Inflammatory macrophage treated with lipopolysaccharide for 1 hour (primary cell): Measurements from ENCODE around the gene CHRNB4.
A peak's percentile ranks its signal among the peaks of the same experiment; 100 is the strongest.

Source experiments
- DNase-seq, 2 donors: peaks; one replicate each; pipeline ENCODE4 v3.0.0-alpha.2; 2020 to 2022

Gene CHRNB4

DNA sequence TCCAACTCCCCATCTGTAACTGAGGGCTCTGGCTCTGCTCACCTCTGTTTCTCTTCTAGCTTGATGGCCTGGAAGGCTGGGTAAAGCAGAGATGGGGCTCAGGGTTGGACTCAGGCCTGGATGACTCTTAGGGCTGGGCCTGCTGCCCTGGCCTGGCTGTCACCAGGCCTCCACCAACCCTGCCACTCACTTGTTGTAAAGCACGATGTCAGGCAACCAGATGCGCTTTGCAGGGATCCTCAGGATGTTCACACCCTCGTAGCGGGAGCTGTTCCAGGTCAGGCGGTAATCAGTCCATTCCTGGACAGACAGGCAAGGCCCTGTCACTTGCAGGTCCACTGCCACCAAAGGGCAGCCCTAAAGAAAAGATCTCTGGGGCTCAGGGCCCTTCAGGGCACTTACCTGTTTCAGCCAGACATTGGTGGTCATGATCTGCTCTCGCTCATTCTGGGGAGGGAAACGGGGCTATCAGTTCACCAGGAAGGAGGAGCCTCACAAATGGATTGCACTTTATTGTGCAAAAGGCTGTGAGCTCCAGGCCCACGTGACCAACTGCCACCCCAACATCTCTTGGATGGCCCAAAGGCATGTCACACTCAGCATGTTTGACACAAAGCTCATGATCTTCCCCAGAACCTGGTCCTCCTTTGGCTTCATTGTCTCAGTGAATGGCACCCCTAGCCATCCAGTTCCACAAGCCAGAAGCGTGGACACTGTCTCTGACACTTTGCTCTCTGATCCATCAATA lies 9.9 kb downstream of the CHRNB4 start:
- DNase-seq, result no peak

DNA sequence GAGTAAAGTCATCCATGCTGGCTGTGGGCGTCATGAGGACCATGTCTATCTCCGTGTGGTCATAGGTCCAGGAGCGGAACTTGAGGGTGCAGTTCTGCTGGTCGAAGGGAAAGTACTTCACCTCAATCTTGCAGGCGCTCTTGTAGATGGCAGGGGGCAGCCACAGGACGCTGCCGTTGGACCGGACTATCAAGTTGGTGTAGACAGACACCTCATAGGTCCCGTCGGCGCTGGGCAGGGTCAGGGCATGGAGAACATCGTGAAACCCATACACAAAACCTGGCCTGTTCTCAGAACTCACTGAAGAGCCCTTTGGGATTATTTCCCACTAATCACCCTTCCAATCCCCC lies 11.3 kb downstream of the CHRNB4 start:
- DNase-seq, result no peak

DNA sequence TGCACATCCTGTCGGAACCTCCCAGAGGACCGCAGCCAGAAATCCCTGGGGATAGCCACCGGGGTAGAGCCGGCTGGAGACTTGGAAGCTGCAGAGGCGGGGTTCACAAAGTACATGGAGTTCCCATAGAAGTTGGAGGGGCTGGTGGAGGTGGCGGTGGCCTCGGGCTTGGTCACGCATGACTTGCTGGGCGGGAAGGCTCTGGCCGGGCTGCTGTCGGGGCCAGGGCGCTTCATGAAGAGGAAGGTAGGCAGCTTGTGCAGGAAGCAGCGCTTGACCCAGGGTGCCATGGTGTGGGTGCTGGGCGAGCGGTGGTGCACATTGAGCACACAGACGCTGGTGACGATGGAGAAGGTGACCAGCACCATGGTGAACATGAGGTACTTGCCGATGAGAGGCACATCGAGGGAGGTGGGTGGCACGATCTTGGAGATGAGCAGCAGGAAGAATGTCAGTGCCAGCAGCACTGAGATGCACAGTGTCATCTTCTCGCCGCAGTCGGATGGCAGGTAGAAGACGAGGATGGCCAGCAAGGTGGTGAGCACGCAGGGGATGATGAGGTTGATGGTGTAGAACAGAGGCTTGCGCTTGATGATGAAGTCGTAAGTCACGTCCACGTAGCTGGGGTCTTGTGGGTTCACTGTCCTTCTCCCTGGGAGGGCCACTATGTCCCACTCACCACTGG lies 11.8 kb downstream of the CHRNB4 start:
- DNase-seq, result no peak

DNA sequence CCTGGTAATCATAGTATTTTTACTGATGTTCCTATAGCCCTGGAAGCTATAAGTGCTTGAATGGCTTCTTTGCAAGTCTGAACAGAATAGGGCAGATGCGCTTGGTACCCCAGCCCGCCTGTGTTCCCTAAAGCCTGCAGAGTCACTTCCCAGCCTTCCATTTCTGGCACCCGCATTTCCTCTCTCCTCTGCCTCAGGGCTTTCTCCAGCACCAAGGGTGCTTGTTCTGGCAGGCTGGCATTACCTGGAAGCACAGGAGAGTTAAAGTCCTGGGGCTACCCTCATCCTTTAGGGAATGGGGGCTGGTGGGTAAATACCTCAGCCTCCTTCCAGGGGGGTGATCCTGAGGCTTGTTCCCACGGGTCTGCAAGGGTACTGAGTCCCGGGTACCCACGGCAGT lies 12.8 kb downstream of the CHRNB4 start:
- DNase-seq, result no peak

DNA sequence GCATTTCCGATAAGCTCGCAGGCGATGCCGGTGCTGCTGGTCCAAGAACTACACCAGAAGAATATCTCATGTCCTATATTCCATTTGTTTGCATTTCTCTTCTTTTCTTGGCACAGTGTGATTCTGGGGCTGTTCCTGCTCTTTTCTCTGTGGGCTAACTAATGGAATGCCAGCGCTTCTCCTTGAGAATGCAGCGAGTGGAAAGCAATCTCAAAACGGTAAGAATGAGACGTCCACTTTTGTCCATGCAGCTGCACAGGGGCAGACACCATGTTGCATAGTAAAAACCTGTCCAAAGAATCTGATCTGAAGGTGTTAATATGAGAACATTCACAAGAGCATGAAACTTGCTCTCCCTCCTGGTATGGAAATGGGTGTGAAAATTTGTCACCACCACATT lies 13.7 kb downstream of the CHRNB4 start:
- DNase-seq, result no peak

DNA sequence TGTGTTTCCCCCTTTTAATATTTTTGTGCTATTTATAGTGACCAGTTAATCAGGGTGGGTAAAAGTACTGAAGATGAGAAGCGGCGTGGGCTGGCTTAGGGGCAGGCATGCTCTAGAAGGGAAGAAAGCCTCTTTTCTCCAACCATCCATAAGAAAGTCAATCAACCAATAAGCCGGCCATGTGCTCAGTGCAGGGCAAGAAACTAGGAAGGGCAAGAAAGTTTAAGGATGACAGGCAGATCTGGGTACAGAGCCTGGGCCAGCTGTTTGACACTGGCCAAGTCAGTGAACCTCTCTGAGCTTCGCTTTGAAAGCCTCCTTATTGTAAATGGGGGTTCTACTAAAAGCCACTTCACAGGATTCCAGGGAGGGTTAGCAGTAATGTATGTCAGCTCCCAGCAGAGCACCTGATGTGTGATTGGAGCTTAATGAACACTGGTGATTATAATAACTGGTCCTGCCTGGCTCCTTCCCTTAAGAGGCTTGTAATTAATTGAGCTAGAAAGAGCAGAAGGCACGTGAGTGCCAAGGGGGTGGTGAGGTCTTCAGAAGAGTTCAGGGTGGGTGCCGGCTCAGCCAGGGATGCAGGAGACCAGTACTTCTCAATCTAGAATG lies 14.5 kb downstream of the CHRNB4 start:
- no peak for DNase-seq

DNA sequence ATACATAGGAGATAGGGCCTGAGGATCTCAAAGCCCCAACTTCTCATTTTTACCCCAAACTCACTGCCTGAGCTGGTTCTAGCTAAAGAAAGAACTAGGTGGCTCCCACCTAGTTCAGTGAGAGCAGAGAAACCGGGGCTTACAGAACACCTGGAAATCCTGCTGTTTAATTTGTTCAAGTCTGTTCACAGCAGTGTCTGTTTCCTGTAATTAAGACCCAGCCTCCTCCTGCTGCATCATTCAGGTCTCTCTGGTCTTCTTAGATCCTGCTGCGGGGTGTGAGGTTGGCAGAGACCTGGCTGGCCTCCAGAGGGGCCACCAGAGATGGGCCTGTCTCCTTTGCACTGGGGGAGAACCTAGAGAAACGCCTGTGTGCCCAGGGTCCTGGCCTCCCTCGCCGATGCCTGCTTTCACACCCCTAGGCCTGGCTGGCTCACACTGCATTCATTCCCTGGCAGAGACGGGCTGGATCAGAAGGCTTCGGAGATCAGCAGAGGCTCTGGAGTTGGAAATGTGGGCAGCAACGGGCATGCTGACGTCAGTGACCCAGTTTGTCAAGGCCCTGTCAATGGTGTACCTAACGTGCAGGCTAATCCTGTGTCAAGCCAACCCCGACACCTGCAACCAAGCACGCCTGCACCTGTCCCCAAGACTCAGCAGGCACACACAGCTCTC lies 15.3 kb downstream of the CHRNB4 start:
- no peak for DNase-seq

DNA sequence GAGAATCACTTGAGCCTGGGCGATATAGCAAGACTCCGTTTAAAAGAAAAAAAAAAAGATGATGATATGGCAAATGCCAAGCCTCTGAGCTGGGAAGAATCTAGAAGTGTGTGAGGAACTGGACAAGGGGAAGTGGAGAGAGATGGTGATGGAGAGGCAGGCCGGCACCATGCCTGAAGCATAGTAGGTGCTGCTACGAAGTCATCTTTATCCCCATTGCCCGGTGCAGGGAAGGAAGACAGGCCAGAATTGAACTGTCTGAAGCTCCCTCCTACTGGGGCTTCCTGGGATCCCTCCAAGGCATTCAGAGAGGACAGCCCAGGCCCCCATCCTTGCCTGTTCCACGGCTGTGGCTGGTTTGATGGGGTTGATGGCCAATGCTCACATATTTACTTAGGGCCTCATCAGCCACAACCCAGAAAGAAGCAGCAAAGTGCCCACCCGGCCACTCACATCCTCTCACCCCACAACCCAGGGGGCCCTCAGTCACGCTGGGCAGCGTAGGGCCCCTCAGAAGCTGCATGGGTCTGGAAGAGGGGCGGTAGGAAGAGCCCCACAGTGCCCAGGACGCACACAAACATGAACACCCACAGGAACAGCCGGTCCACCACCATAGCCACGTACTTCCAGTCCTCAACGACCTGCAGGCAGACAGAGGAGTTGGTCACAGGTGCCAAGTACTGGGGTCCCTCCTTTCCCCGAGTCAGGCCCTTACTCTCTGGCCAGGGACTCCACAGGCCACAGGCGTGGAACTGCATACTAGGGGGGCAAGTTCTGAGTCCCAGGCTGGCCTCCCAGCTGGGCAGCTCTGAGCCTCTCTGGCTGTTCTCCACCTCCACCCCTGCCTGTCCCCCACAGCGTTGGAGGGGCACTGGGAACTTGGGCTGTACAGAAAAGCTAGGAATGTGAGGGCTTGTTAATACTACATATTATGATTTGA lies 16.1 kb downstream of the CHRNB4 start:
- DNase-seq, result no peak

DNA sequence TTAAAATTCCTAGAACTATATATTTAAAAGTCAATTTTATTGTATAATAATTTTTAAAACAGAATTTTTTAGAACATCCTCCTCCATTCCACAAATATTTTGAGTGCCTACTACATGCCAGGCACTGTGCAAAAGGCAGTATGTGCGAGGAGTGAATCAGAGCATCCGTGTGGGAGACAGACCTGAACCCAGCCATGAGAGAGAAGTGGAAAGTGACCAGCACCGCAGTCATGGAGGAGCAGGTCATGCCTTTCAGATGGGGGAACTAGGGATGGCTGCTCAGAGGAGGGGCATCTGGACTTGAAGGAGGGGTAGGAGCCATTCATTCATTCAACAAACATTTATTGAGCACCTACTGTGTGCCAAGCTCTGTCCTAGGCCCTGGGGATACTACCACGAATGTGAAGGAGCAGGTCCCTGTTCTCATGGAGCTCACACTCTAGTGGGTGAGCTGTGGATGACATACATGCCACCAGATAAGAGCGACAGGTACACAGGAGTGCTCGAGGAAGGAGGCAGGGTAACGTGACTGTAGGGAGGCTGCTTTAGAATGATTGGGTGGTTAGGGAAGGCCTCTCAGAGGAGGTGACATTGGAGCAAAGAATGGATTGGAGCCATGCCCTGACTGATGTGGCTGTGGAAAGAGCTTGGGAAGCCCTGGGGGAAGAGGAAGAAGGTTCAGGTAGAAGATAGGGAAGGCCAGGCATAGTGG lies 17.1 kb downstream of the CHRNB4 start:
- no peak for DNase-seq

DNA sequence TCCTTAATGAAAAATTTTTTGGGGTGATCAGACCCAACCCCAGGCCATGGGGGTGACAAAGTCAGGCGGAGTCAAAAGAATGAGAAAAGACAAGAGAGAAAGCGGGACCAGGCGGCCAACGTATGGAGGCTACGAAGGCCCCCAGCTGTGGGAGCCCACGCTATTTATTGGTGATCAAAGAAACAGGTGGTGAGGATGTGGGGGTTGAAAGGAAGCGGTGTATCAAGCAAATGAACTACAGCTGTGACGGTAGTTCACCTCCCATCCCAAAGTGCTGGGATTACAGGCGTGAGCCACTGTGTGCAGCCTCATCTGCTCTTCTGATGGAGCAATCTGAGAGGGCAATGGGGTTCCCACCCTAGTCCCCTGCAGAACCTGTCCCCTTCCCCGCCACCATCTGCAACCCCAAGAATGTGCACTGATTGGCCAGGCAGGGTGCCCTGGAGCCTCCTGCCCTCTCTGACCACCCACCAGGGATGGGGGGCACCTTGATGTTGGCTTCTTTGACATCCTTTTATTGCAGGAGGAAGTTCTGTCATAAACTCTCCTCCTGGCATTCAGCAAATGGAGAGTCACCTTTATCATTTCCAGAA lies 19.1 kb downstream of the CHRNB4 start:
- no peak for DNase-seq

DNA sequence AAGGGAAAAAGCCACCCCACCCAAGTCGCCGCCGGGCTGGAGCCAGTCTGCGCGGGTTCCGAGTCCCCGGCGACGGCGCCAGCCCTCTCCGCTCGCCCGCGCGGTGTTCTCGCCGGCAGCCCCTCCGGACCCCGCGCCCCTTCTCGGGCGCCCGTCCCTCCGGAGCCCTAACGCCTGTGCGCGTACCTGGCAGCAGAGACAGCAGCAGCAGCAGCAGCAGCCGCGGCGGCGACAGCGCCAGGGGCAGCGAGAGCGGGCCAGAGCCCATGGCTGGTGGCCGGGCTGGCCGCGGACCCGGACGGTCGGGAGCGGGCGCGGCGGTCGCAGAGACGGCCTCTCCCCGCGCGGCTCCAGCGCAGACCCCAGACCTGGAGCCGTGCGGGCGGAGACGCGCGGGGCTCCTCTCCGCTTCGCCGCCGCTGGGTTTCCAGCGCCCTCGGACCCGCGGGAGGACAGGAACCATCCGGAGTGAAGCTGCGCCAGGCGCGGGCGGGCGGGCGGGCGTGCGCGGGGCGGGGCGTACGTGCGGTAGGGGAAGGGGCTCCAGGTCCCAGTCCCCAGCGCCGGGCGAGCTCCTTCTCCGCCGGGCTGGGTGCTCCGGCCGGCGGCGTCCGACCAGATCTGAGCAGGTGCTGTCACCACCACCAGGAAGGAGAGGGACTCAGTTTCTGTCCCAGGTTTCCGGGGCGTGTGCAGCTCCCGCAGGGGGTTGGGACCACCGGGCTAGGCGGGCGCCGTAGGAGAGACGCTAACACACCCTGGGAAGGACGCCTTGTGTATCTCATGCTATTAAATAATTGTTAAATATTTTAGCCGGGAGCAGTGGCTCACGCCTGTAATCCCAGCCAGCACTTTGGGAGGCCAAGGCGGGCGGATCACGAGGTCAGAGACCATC lies 20.2 kb downstream of the CHRNB4 start, which contains the start of gene CHRNA3:
CHRNA3 (minus strand) TSS at position 470 of the 895 bp plus-strand sequence; CDS start at position 268, 202 bp downstream.
- no peak for DNase-seq

DNA sequence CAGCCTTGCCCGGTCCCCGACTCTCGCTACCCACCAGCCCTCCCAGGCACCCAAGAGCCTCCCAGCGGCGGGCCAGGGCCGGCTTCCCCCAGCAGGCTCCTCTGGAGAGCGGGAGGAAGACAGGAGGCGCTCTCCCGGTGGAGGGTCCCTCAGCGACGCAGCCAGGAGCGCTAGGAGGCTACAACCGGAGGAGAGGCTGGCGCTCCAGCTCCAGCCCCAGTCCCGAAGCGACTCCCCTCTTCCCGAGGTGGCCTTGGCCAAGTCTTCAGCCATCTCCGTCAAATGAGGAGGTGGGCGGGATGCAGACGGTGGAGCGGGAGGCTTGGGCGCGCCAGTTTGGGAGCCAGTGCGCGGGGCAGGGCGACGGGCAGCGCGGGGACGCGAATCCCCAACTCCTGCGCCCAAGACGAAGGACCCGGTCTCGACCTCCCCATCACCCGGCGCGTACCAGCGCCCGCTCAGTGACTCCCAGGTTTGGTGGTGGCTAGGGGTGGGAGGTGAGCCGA lies 20.9 kb downstream of the CHRNB4 start:
- no peak for DNase-seq

DNA sequence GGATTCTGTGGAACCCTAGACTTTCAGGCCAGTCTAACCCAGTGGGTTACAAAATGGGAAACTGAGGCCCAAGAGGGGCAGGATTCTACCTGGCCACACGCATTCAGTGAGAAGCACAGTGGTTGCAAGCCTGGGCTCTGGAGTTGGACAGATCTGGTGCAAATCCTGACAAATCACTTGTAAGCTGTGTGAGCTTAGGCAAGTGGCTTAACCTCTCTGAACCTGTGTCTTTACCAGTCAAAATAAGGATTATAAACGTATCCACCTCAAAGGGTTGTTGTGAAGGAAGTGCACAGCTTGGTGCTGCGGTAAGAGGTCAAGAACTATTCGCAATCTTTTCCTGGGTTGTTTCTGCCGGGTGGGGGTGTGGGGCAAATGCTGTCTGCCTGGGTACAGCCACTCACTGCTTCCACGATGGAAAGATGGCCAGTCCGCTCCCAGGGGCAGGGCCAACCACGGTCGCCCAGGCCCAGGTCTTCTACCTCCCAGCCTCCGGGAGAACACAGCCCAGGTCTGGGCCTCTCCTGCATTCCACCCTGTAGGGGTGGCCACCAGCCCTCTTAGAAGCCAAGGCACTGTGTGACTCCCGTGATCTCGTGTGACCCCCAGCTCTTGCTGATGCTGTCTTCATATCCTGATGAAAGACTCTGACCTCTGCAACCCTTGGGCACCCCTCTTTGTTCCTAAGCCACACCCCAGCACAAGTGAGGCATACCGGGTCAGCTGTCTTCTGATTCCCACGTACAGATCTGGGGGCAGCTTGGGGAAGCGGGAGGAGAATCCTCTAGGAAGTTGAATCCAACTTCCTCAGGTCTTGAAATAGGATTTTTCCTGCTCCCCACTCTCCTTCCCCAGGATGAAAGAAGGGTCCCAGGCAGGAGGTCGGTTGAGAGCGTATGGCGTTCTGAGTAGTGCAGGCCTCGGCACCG lies 21.7 kb downstream of the CHRNB4 start:
- DNase-seq, result no peak

DNA sequence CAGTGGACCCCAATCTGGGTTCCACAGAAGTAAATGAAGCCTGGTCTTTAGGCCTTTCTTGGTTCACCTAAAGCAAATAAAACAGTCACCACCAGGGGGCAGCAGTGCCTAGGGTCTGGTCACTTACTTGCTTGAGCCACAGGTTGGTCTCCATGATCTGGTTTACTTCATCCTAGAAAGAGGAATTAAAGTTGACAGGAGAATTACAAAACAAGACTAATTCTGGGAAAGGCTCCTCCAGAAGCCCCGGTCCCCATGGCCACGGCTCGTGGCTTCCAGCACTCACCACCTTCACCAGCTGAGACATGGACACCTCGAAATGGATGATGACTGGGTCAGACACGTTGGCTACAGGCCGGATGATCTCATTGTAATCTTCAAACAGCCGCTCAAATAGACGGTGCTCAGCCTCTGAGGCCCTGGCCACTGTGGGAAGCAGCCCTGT lies 22.5 kb downstream of the CHRNB4 start:
- DNase-seq, result peak; percentile 58 to 99

DNA sequence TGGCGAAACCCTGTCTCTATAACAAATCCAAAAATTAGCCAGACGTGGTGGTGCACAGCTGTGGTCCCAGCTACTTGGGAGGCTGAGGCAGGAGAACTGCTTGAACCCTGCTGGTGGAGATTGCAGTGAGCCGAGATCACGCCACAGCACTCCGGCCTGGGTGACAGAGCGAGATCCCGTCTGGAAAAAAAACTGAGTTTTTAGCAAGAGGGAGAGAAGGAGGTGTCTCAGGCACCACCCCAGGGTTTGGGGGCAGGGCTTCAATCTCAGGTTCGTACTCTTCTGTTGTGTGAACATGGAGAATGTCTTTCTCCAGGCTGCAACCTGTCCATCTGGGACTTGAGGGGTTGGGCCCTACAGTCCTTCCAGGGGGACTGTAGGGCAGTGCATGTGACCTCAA lies 22.9 kb downstream of the CHRNB4 start:
- DNase-seq, result no peak

DNA sequence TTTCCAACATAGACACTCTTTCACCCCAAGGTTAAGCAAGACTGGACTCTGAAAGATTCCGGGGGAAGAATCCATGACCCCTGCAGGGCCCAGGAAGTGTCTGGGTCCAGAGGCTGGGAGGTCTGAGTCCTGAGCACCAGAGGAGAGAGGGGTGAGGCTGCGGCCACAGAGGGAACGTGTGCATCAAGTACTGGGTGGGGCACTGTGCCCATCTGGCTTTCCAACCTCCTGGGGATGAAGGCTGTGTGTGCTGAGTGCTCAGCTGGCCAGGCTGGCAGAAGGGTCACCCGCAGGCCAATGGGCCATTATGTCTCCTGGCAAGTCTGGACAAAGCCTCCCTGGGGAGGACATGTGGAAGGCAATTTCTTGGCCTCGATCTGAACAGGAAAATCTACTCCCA lies 23.5 kb downstream of the CHRNB4 start:
- no peak for DNase-seq

DNA sequence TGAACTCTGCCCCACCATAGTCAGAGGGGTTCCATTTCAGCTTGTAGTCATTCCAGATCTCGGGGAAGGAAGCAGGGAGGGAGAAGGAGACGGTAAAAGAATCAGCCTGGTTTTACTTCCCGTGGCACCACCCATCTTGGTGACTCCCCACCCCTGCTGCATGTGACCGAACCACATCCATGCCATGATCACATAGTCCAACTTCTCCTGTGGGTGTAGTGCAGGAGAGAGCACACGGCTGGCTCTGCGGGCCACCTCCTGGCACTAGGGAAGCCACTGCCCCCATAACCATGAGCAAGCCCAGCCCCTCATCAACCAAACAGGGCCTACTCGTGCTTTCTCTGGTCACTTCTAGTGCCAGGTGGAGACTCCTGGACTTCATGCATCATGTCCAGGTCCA lies 23.9 kb downstream of the CHRNB4 start:
- DNase-seq, result peak; percentile 34 to 57

DNA sequence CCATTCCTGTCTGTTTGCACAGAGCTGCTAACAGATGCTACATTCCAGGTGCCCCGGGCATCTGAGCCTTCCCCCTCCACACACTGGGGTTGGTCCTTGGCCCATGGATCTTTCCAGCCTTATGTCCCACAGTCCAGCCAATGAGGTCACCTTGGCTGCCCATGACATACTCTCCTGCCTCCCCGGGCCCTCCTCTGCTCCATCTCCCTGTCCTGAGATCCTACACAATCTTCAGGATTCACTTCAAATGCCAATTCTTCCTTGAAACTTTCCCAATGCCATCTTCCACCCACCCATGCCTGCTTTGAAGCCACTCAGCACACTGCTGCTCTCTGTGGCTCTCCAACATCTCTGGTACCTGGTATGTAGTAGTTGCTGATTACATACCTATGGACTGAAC lies 24.5 kb downstream of the CHRNB4 start:
- DNase-seq, result no peak

DNA sequence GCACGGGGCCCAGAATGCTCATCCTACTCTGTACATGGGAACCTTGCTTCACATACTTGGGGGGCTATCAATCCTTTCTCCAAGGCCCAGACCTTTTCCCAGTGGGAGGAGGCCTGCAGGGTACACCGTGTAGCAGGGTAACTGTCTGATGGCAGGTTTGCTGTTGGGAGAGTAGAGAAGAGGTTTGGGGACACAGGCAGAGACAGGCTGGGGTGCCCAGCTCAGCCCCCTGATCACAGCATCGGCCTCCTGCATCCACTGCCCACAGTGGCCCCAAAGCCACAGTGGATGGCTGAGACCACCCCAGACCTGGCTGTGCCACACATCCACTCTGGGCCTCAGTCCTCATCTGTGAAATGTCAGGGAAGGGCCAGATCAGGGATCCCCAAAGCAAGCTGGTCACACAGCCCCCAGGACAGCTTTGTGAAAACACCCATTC lies 25.8 kb downstream of the CHRNB4 start:
- no peak for DNase-seq
